ENCODE data around the gene MYRFL.
"Not testable (repeated sequence)": the region's sequence is repeated elsewhere in the genome, so short reads cannot be mapped to it uniquely, and the experiment has no call there.

Gene MYRFL

GRCh38 chr12:69833696-69834095, 8.7 kb downstream of the MYRFL start:
- Mint-ChIP-seq H3K4me3 (no peak overlapping the region), H3K36me3 (ENCODE audit: low read depth) (no peaks in the 10 kb centered on the region), H3K4me1 (ENCODE audit: low read depth) (no peaks in the 10 kb centered on the region), H3K27me3 (peaks cover 8% of the 10 kb centered on the region), H3K27ac (no peak overlapping the region), H3K9me3 (no peaks in the 10 kb centered on the region)
- intact Hi-C loops (cut with micrococcal nuclease), result no loop called here

DNA sequence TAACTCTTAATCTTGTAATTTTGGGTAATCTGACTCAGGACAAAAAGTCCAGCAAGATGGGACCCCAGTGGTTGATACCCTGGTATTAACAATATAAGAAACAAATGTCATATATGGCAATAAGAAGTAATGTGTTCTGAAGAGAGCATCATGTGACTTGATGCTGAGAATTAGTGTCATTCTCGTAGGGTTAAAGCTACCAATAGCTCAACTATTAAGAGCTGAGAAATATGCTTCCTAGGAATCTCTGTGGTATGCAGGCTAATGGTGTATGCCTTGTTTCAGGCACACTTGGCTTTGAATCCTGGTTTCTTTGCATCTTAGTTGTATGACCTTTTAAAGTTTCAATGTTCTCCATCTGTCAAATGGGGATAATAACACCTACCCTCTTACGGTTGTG, 9.1 kb downstream of the MYRFL start:
- H3K27ac Mint-ChIP-seq, result no peak overlapping the region
- intact Hi-C loops (cut with micrococcal nuclease), result no loop called here

DNA sequence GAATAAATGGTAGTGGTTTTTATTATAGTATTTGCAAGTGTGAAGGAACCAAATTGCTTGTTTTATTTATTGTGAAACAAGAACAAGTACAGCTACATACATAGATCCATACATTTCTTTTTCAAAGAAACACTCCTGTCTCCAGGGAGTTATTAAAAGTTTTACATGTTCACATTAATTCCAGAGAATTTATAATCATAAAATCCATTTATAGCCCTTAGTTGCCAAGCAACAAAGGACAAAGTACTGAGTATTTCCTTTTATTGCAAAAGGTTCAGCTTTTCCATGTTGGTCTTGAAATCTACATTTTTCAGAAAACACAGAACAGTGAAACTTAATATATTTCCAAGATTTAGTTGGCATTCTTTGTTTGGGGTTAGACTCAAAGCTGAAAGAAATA, 9.5 kb downstream of the MYRFL start:
- no peaks in the 10 kb centered on the region for H3K9me3 Mint-ChIP-seq

More for the DNA sequence above, 9.1 kb downstream of the MYRFL start:
- H3K9me3 Mint-ChIP-seq, result no peaks in the 10 kb centered on the region
- H3K4me1 Mint-ChIP-seq (ENCODE audit: low read depth), result no peaks in the 10 kb centered on the region
- peaks cover 6% of the 10 kb centered on the region for H3K27me3 Mint-ChIP-seq
- no peak overlapping the region for H3K4me3 Mint-ChIP-seq
- H3K36me3 Mint-ChIP-seq (ENCODE audit: low read depth), result no peaks in the 10 kb centered on the region

GRCh38 chr12:69835081-69835480, 10.1 kb downstream of the MYRFL start:
- H3K4me1 Mint-ChIP-seq (ENCODE audit: low read depth), result no peaks in the 10 kb centered on the region
- H3K27ac Mint-ChIP-seq, result no peak overlapping the region
- no peaks in the 10 kb centered on the region for H3K9me3 Mint-ChIP-seq
- intact Hi-C loops (cut with micrococcal nuclease), result no loop called here
- peaks cover 5% of the 10 kb centered on the region for H3K27me3 Mint-ChIP-seq
- H3K4me3 Mint-ChIP-seq, result no peak overlapping the region
- H3K36me3 Mint-ChIP-seq (ENCODE audit: low read depth), result no peaks in the 10 kb centered on the region

More for the DNA sequence above, 9.5 kb downstream of the MYRFL start:
- H3K4me1 Mint-ChIP-seq (ENCODE audit: low read depth), result no peaks in the 10 kb centered on the region
- intact Hi-C loops (cut with micrococcal nuclease), result no loop called here
- no peak overlapping the region for H3K4me3 Mint-ChIP-seq
- H3K27me3 Mint-ChIP-seq, result peaks cover 5% of the 10 kb centered on the region
- no peak overlapping the region for H3K27ac Mint-ChIP-seq
- H3K36me3 Mint-ChIP-seq (ENCODE audit: low read depth), result no peaks in the 10 kb centered on the region

DNA sequence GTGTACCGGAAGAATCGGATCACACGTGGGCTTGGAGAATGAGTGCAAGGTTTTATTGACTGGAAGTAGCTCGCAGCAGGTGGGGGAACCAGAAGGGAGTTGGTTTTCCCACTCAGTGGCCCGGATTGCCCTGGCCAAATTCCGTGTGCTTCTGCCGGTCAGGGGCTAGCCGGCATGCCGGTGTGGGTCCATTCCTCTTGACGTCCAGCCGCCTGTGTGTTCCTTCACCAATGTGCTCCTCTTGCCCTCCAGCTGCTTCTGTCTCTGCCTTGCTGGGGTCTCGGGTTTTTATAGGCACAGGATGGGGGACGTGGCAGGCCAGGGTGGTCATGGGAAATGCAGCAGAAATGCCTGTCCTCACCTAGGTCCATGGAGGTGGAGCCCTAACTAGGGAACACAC, 11.0 kb downstream of the MYRFL start:
- intact Hi-C loops (cut with micrococcal nuclease), result no loop called here
- no peak overlapping the region for H3K4me3 Mint-ChIP-seq
- no peak overlapping the region for H3K27ac Mint-ChIP-seq
- H3K36me3 Mint-ChIP-seq (ENCODE audit: low read depth), result no peaks in the 10 kb centered on the region
- no peaks in the 10 kb centered on the region for H3K4me1 Mint-ChIP-seq (ENCODE audit: low read depth)
- peaks cover 8% of the 10 kb centered on the region for H3K27me3 Mint-ChIP-seq
- H3K9me3 Mint-ChIP-seq, result no peaks in the 10 kb centered on the region

DNA sequence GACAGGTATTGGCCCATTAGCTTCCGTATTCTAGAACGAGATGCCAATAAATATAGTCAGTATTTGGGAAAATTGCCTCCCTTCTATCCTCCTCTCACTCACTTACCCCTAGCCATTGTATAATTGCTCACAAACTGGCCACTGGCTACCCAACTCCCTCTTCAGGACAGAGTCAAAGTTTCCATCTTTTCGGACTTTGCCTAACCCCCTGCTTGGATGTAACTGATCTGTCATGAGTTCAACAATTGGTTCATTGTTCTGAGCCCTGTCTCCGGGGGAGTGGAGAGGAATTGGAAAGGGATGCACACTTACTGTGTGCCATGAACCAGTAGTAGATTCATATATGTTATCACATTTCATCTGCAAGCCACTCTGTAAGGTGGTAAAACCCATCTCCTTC, 12.2 kb downstream of the MYRFL start:
- Mint-ChIP-seq H3K36me3 (ENCODE audit: low read depth) (no peaks in the 10 kb centered on the region), H3K27me3 (peaks cover 8% of the 10 kb centered on the region), H3K27ac (no peak overlapping the region), H3K4me1 (ENCODE audit: low read depth) (no peaks in the 10 kb centered on the region), H3K4me3 (no peak overlapping the region), H3K9me3 (no peaks in the 10 kb centered on the region)
- intact Hi-C loops (cut with micrococcal nuclease), result no loop called here

- H3K9me3 Mint-ChIP-seq, result no peaks in the 10 kb centered on the region
- H3K4me1 Mint-ChIP-seq (ENCODE audit: low read depth), result no peaks in the 10 kb centered on the region
- H3K36me3 Mint-ChIP-seq (ENCODE audit: low read depth), result no peaks in the 10 kb centered on the region
- peaks cover 3% of the 10 kb centered on the region for H3K27me3 Mint-ChIP-seq
- intact Hi-C loops (cut with micrococcal nuclease), result no loop called here
- no peak overlapping the region for H3K27ac Mint-ChIP-seq
- no peak overlapping the region for H3K4me3 Mint-ChIP-seq
These were observed 12.8 kb downstream of the MYRFL start for GRCh38 chr12:69837657-69838415.

DNA sequence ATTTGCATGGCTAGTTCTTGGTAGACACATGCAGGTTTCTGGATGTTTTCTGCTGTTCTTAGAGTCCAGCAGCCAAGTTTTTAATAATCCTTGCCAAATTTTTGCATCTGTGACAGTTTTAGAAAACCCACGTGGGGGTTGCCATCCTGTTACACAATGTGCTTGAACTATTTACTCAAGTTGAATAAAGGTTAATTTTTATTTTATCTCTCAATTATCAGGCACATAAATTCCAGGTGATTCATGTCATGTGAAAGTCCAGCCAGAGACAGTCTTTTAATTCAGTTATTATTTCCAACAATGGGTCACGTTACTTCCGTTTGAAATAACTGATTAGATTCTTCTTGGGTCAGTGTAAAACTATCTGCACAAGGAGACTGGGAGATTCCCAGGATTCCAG, 15.7 kb downstream of the MYRFL start:
- Mint-ChIP-seq H3K27me3 (peaks cover 3% of the 10 kb centered on the region), H3K4me1 (ENCODE audit: low read depth) (no peaks in the 10 kb centered on the region), H3K4me3 (no peak overlapping the region), H3K36me3 (ENCODE audit: low read depth) (no peaks in the 10 kb centered on the region), H3K27ac (no peak overlapping the region), H3K9me3 (no peaks in the 10 kb centered on the region)
- intact Hi-C loops (cut with micrococcal nuclease), result no loop called here

- H3K27me3 Mint-ChIP-seq, result peaks cover 3% of the 10 kb centered on the region
- H3K4me1 Mint-ChIP-seq (ENCODE audit: low read depth), result no peaks in the 10 kb centered on the region
- H3K27ac Mint-ChIP-seq, result no peak overlapping the region
- no peak overlapping the region for H3K4me3 Mint-ChIP-seq
- H3K9me3 Mint-ChIP-seq, result no peaks in the 10 kb centered on the region
- intact Hi-C loops (cut with micrococcal nuclease), result no loop called here
- no peaks in the 10 kb centered on the region for H3K36me3 Mint-ChIP-seq (ENCODE audit: low read depth)
These were observed 18.6 kb downstream of the MYRFL start for GRCh38 chr12:69843608-69844007.

GRCh38 chr12:69844416-69844815, 19.4 kb downstream of the MYRFL start:
- H3K27me3 Mint-ChIP-seq, result peaks cover 3% of the 10 kb centered on the region
- H3K27ac Mint-ChIP-seq, result no peak overlapping the region
- H3K36me3 Mint-ChIP-seq (ENCODE audit: low read depth), result no peaks in the 10 kb centered on the region
- H3K9me3 Mint-ChIP-seq, result no peaks in the 10 kb centered on the region
- H3K4me1 Mint-ChIP-seq (ENCODE audit: low read depth), result no peaks in the 10 kb centered on the region
- no peak overlapping the region for H3K4me3 Mint-ChIP-seq
- intact Hi-C loops (cut with micrococcal nuclease), result no loop called here

- Mint-ChIP-seq H3K4me1 (ENCODE audit: low read depth) (no peaks in the 10 kb centered on the region), H3K27ac (no peak overlapping the region), H3K4me3 (no peak overlapping the region), H3K36me3 (ENCODE audit: low read depth) (no peaks in the 10 kb centered on the region), H3K9me3 (no peaks in the 10 kb centered on the region), H3K27me3 (peaks cover 3% of the 10 kb centered on the region)
- intact Hi-C loops (cut with micrococcal nuclease), result no loop called here
These were observed 19.8 kb downstream of the MYRFL start for GRCh38 chr12:69844836-69845235.

DNA sequence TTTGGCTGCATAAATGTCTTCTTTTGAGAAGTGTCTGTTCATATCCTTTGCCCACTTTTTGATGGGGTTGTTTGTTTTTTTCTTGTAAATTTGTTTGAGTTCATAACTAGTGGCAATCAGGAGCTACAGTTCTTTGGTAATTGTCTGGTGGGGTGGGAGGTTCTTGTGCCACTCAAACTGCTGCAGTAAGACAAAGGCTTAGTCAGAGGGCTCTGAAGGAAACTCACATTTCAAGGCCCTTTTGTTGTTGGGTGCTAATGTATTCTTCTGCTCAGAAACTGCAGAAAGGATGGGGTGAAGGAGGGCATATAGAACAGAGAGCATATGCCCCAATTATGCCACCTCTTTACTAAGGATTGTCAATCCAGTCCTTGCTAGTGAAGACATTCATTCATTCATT, 21.9 kb downstream of the MYRFL start:
- Mint-ChIP-seq H3K27ac (no peak overlapping the region), H3K27me3 (no peaks in the 10 kb centered on the region), H3K9me3 (no peaks in the 10 kb centered on the region), H3K36me3 (ENCODE audit: low read depth) (no peaks in the 10 kb centered on the region), H3K4me1 (ENCODE audit: low read depth) (no peaks in the 10 kb centered on the region), H3K4me3 (no peak overlapping the region)
- intact Hi-C loops (cut with micrococcal nuclease), result no loop called here

DNA sequence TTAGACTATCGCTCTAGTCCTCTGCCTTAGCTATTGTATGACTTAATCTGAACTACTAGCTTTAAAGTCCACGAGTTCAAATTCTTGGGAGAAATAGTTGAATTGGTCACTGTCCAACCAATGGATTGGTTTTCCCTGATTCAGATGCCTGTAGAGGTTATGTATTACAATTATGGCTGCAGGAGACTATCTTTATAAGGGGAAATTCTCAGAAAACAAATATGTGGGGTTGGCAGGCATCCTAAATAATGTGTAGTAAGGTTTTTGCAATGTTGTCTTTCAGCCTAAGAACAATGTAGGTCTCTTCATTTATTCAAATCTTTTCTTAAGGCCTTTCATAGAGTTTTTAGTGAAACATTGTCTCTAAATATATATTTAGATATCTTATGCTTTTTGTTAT, 26.9 kb downstream of the MYRFL start:
- H3K36me3 Mint-ChIP-seq (ENCODE audit: low read depth), result no peaks in the 10 kb centered on the region
- no peaks in the 10 kb centered on the region for H3K4me1 Mint-ChIP-seq (ENCODE audit: low read depth)
- no peak overlapping the region for H3K27ac Mint-ChIP-seq
- H3K4me3 Mint-ChIP-seq, result no peak overlapping the region
- intact Hi-C loops (cut with micrococcal nuclease), result no loop called here
- H3K9me3 Mint-ChIP-seq, result peaks cover 14% of the 10 kb centered on the region
- H3K27me3 Mint-ChIP-seq, result no peaks in the 10 kb centered on the region

DNA sequence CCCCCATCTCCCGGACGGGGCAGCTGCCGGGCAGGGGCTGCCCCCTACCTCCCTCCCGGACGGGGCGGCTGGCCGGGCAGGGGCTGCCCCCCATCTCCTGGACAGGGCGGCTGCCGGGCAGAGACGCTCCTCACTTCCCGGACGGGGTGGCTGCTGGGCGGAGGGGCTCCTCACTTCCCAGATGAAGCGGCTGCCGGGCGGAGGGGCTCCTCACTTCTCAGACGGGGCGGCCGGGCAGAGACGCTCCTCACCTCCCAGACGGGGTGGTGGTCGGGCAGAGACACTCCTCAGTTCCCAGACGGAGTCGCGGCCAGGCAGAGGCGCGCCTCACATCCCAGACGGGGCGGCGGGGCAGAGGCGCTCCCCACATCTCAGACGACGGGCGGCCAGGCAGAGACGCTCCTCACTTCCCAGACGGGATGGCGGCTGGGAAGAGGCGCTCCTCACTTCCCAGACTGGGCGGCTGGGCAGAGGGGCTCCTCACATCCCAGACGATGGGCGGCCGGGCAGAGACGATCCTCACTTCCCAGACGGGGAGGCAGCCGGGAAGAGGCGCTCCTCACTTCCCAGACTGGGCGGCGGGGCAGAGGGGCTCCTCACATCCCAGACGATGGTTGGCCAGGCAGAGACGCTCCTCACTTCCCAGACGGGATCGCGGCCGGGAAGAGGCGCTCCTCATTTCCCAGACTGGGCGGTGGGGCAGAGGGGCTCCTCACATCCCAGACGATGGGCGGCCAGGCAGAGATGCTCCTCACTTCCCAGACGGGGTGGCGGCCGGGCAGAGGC, 28.3 kb downstream of the MYRFL start:
- intact Hi-C loops (cut with micrococcal nuclease); H3K27me3 Mint-ChIP-seq; H3K36me3 Mint-ChIP-seq (ENCODE audit: low read depth); H3K4me3 Mint-ChIP-seq; H3K27ac Mint-ChIP-seq; H3K4me1 Mint-ChIP-seq (ENCODE audit: low read depth): not testable (repeated sequence)
- H3K9me3 Mint-ChIP-seq, result peaks cover 14% of the 10 kb centered on the region
